Measurements from ENCODE around the gene CHD5.

The CHD5 gene

GRCh38 chr1:6136516-6137220 is 43.5 kb downstream of the CHD5 start:
- no peak for DNase-seq (ENCODE audit: low read depth)
- TF ChIP-seq MYC (IDR thresholded peaks at IDR 0.05; ENCODE audit: low read depth, low read length) (no peak), CTCF (IDR thresholded peaks at IDR 0.05; ENCODE audit: low read depth, low read length) (no peak), MAX (IDR thresholded peaks at IDR 0.05; ENCODE audit: low read depth, low read length) (no peak), POLR2A (IDR thresholded peaks at IDR 0.05; ENCODE audit: extremely low read depth, insufficient read length) (no peak)
- no peak overlapping the region for H3K4me3 ChIP-seq (ENCODE audit: low read depth, low read length)

GRCh38 chr1:6134741-6135510 is 45.2 kb downstream of the CHD5 start:
- no peak overlapping the region for H3K4me3 ChIP-seq (ENCODE audit: low read depth, low read length)
- DNase-seq (ENCODE audit: low read depth): no peak
- TF ChIP-seq CTCF (IDR thresholded peaks at IDR 0.05; ENCODE audit: low read depth, low read length): no peak
- no peak for TF ChIP-seq POLR2A (IDR thresholded peaks at IDR 0.05; ENCODE audit: extremely low read depth, insufficient read length)
- no peak for TF ChIP-seq MAX (IDR thresholded peaks at IDR 0.05; ENCODE audit: low read depth, low read length)
- no peak for TF ChIP-seq MYC (IDR thresholded peaks at IDR 0.05; ENCODE audit: low read depth, low read length)

- DNase-seq (ENCODE audit: low read depth): no peak
- TF ChIP-seq CTCF (IDR thresholded peaks at IDR 0.05; ENCODE audit: low read depth, low read length) (no peak), POLR2A (IDR thresholded peaks at IDR 0.05; ENCODE audit: extremely low read depth, insufficient read length) (no peak), MAX (IDR thresholded peaks at IDR 0.05; ENCODE audit: low read depth, low read length) (no peak), MYC (IDR thresholded peaks at IDR 0.05; ENCODE audit: low read depth, low read length) (no peak)
- no peak overlapping the region for H3K4me3 ChIP-seq (ENCODE audit: low read depth, low read length)
Measured at GRCh38 chr1:6134206-6134605, 45.9 kb downstream of the CHD5 start.

GRCh38 chr1:6133146-6133895 is 46.8 kb downstream of the CHD5 start:
- no peak for DNase-seq (ENCODE audit: low read depth)
- TF ChIP-seq POLR2A (IDR thresholded peaks at IDR 0.05; ENCODE audit: extremely low read depth, insufficient read length): no peak
- TF ChIP-seq MAX (IDR thresholded peaks at IDR 0.05; ENCODE audit: low read depth, low read length): no peak
- no peak for TF ChIP-seq CTCF (IDR thresholded peaks at IDR 0.05; ENCODE audit: low read depth, low read length)
- no peak for TF ChIP-seq MYC (IDR thresholded peaks at IDR 0.05; ENCODE audit: low read depth, low read length)
- H3K4me3 ChIP-seq (ENCODE audit: low read depth, low read length): no peak overlapping the region

GRCh38 chr1:6131561-6131960 is 48.6 kb downstream of the CHD5 start:
- no peak for DNase-seq (ENCODE audit: low read depth)
- no peak for TF ChIP-seq CTCF (IDR thresholded peaks at IDR 0.05; ENCODE audit: low read depth, low read length)
- TF ChIP-seq MYC (IDR thresholded peaks at IDR 0.05; ENCODE audit: low read depth, low read length): no peak
- no peak for TF ChIP-seq MAX (IDR thresholded peaks at IDR 0.05; ENCODE audit: low read depth, low read length)
- TF ChIP-seq POLR2A (IDR thresholded peaks at IDR 0.05; ENCODE audit: extremely low read depth, insufficient read length): no peak
- H3K4me3 ChIP-seq (ENCODE audit: low read depth, low read length): no peak overlapping the region
